H9 (cell line): Measurements from ENCODE around the gene CASK. TPM values are rescaled to one million over a fixed set of nuclear protein-coding genes. Genes with fewer than 3 reads are reported as not detected.
A peak's percentile ranks its signal among the peaks of the same experiment; 100 is the strongest.

Experiments used
- DNase-seq: peaks from one replicate; pipeline ENCODE4 v3.0.0-alpha.2; 2017
- H2AFZ ChIP-seq: one replicate; pipeline ENCODE4 v1.6.1; 2013; ENCODE audit warnings: mild to moderate bottlenecking, low read length, control low read depth, moderate library complexity
- H2AK5ac ChIP-seq: 2 replicates; pipeline ENCODE4 v1.6.1; 2013; ENCODE audit warnings: low read length, control low read depth, mixed read lengths; ENCODE audit not compliant: insufficient read length
- H2BK120ac ChIP-seq: one replicate; pipeline ENCODE4 v1.6.1; 2013; ENCODE audit warnings: low read depth, mild to moderate bottlenecking, low read length, control low read depth, inconsistent platforms; ENCODE audit not compliant: poor library complexity, severe bottlenecking
- H2BK12ac ChIP-seq: 2 replicates; pipeline ENCODE4 v1.6.1; 2013; ENCODE audit warnings: low read length, control low read depth, mixed read lengths, low read depth; ENCODE audit not compliant: insufficient read length
- H2BK15ac ChIP-seq: 2 replicates; pipeline ENCODE4 v1.6.1; 2013; ENCODE audit warnings: low read depth, low read length, control low read depth
- H2BK20ac ChIP-seq: one replicate; pipeline ENCODE4 v1.6.1; 2013; ENCODE audit warnings: low read depth, mild to moderate bottlenecking, low read length, control low read depth, inconsistent platforms; ENCODE audit not compliant: poor library complexity, severe bottlenecking
- H2BK5ac ChIP-seq: 2 replicates; pipeline ENCODE4 v1.6.1; 2013; ENCODE audit warnings: low read length, control low read depth, mixed read lengths; ENCODE audit not compliant: insufficient read length
- H3K14ac ChIP-seq: 2 replicates; pipeline ENCODE4 v1.6.1; 2013; ENCODE audit warnings: low read length, control low read depth; ENCODE audit not compliant: insufficient read depth
- H3K18ac ChIP-seq: 2 replicates; pipeline ENCODE4 v1.6.1; 2013; ENCODE audit warnings: low read depth, mild to moderate bottlenecking, mixed read lengths, low read length, control low read depth; ENCODE audit not compliant: insufficient read length
- H3K23ac ChIP-seq: 2 replicates; pipeline ENCODE4 v1.6.1; 2013; ENCODE audit warnings: low read length, control low read depth, mixed read lengths, low read depth; ENCODE audit not compliant: insufficient read length
- H3K23me2 ChIP-seq: 2 replicates; pipeline ENCODE4 v1.6.1; 2013; ENCODE audit warnings: low read depth, mild to moderate bottlenecking, mixed read lengths, low read length, control low read depth; ENCODE audit not compliant: insufficient read length, poor library complexity, severe bottlenecking
- H3K27ac ChIP-seq: 2 replicates; pipeline ENCODE4 v1.5.1; 2013; ENCODE audit warnings: low read length, control low read depth, mixed read lengths, low read depth; ENCODE audit not compliant: insufficient read length
- H3K27me3 ChIP-seq: 2 replicates; pipeline ENCODE4 v1.6.1; 2013; ENCODE audit warnings: low read length, control low read depth, inconsistent platforms; ENCODE audit not compliant: insufficient read depth
- H3K4ac ChIP-seq: 2 replicates; pipeline ENCODE4 v1.6.1; 2013; ENCODE audit warnings: low read depth, mild to moderate bottlenecking, control low read depth, inconsistent platforms, low read length, moderate library complexity
- H3K4me1 ChIP-seq: 2 replicates; pipeline ENCODE4 v1.6.1; 2013; ENCODE audit warnings: low read length, control low read depth, inconsistent platforms; ENCODE audit not compliant: insufficient read depth
- H3K4me2 ChIP-seq: 2 replicates; pipeline ENCODE4 v1.6.1; 2013; ENCODE audit warnings: low read length, control low read depth, mixed read lengths; ENCODE audit not compliant: insufficient read length, insufficient read depth
- H3K56ac ChIP-seq: 2 replicates; pipeline ENCODE4 v1.6.1; 2013; ENCODE audit warnings: low read depth, mild to moderate bottlenecking, mixed read lengths, low read length, control low read depth; ENCODE audit not compliant: insufficient read length
- H3K79me1 ChIP-seq: 2 replicates; pipeline ENCODE4 v1.6.1; 2013; ENCODE audit warnings: low read depth, mild to moderate bottlenecking, moderate library complexity, low read length, control low read depth, inconsistent platforms; ENCODE audit not compliant: insufficient read depth, poor library complexity, severe bottlenecking
- H3K79me2 ChIP-seq: 2 replicates; pipeline ENCODE4 v1.6.1; 2013; ENCODE audit warnings: low read length, control low read depth, inconsistent platforms; ENCODE audit not compliant: insufficient read depth
- H3K9ac ChIP-seq: 2 replicates; pipeline ENCODE4 v1.6.1; 2013; ENCODE audit warnings: low read length, control low read depth, mixed read lengths; ENCODE audit not compliant: insufficient read length; ENCODE audit errors: extremely low read depth
- H3K9me3 ChIP-seq: one replicate; pipeline ENCODE4 v1.6.1; 2013; ENCODE audit warnings: low read depth, low read length, inconsistent platforms; ENCODE audit not compliant: control insufficient read depth
- H3T11ph ChIP-seq: one replicate; pipeline ENCODE4 v1.6.1; 2013; ENCODE audit warnings: mild to moderate bottlenecking, low read length, control low read depth, inconsistent platforms
- H4K20me1 ChIP-seq: one replicate; pipeline ENCODE4 v1.6.1; 2013; ENCODE audit not compliant: control insufficient read depth, insufficient read length, insufficient read depth
- H4K5ac ChIP-seq: 2 replicates; pipeline ENCODE4 v1.6.1; 2013; ENCODE audit warnings: low read depth, mild to moderate bottlenecking, mixed read lengths, low read length, control low read depth; ENCODE audit not compliant: insufficient read length
- H4K8ac ChIP-seq: replicated peaks from 2 replicates; pipeline ENCODE4 v1.6.1; 2013; ENCODE audit warnings: low read length, control low read depth, mixed read lengths, low read depth; ENCODE audit not compliant: insufficient read length
- H4K91ac ChIP-seq: 2 replicates; pipeline ENCODE4 v1.6.1; 2013; ENCODE audit warnings: low read depth, mild to moderate bottlenecking, moderate library complexity, mixed read lengths, low read length, control low read depth; ENCODE audit not compliant: insufficient read length
- H3K27ac Mint-ChIP-seq, 3 experiments: 2 replicates in 2 of 3; 3 replicates in 1 of 3; pipeline ENCODE4 v1.8.0; 2020 to 2021; ENCODE audit warnings: mixed read lengths in 3 of 3, mild to moderate bottlenecking in 1 of 3, moderate library complexity in 1 of 3
- H3K27me3 Mint-ChIP-seq: 2 replicates; pipeline ENCODE4 v1.8.0; 2021; ENCODE audit warnings: low read depth, mild to moderate bottlenecking, moderate library complexity, mixed read lengths
- H3K36me3 Mint-ChIP-seq, 3 experiments: 2 replicates in 2 of 3; 3 replicates in 1 of 3; pipeline ENCODE4 v1.8.0; 2020 to 2021; ENCODE audit warnings: low read depth in 3 of 3, mixed read lengths in 3 of 3; ENCODE audit not compliant: insufficient read depth in 1 of 3
- H3K4me1 Mint-ChIP-seq, 2 experiments: 2 replicates each; pipeline ENCODE4 v1.8.0; 2020; ENCODE audit warnings: mixed read lengths in 2 of 2
- H3K4me3 Mint-ChIP-seq, 2 experiments: 2 replicates in 1 of 2; 3 replicates in 1 of 2; pipeline ENCODE4 v1.8.0; 2020 to 2021; ENCODE audit warnings: mild to moderate bottlenecking in 2 of 2, mixed read lengths in 2 of 2, moderate library complexity in 1 of 2
- H3K9me3 Mint-ChIP-seq, 2 experiments: 2 replicates in 1 of 2; 3 replicates in 1 of 2; pipeline ENCODE4 v1.8.0; 2020; ENCODE audit warnings: mild to moderate bottlenecking in 2 of 2, mixed read lengths in 2 of 2, moderate library complexity in 1 of 2
- CTCF ChIP-seq: fragments of 200-600 bp; sonication (generic); conservative IDR thresholded peaks from 3 replicates; pipeline ENCODE4 v1.8.0; 2021; ENCODE audit warnings: antibody characterized with exemption, mild to moderate bottlenecking
- WGBS: extraction: QIAGEN DNeasy Blood & Tissue Kit; methylation state at CpG from one replicate; pipeline ENCODE4 v1.1.7; 2013; ENCODE audit warnings: missing lambda C conversion rate, low lambda C conversion rate, mixed read lengths; ENCODE audit not compliant: insufficient read length; ENCODE audit errors: extremely low coverage; 5-methylcytosine and 5-hydroxymethylcytosine counted together
- total RNA-seq: library from RNA; stranded (reverse); gene quantifications from 2 replicates; pipeline ENCODE4 v1.2.1, GENCODE V29; 2021

The CASK gene
- total RNA-seq, 1 experiment from 2014 or later: 44.1 TPM

DNA sequence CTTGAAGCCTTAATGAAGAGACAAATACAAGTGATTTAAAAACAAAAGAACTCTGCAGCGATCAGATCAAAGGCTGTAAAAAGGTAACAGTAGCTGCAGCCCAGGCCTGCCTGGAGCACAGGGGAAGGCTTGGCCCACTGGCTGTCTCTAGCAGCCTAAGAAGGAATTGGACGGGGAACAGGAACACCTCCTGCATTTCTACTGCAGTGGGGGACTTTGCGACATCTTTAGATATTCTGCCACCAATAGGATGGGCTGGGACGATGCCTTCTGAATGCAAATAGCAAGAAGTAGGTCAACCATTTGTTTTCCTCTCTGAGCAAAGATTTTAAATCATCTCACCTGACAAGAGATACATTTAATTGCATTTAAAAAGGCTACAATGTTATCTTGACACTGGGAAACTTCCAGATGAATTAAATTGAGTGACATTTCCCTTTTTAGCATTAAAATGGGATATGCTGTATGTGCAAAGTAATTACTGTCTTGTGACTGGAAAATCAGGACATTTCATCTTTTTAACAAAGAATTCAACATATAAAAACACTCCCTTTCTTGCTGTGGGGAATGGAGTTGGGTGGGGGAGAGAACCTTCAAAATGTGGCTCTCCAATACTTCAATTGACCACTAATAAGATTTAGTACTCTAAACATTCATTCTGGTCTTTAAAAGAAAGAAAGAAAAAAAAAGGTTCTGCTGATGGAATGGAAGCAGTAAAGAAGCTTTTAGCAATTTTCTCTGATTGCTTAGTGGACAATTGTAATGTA is 406.2 kb downstream of the CASK start:
- peaks cover 5 to 13% (median 5%) of the 10 kb centered on the region in 3 experiments; a peak in 6 of 7 replicates for H3K36me3 Mint-ChIP-seq
- Histone ChIP-seq H4K91ac (no peak overlapping the region), H4K8ac (no peak overlapping the region), H3T11ph (no peak overlapping the region), H3K18ac (no peak overlapping the region), H3K4me2 (no peak overlapping the region), H2AK5ac (no peak overlapping the region), H3K14ac (no peak overlapping the region), H4K20me1 (no peaks in the 10 kb centered on the region), H2AFZ (no peak overlapping the region), H3K56ac (no peak overlapping the region), H3K9me3 (no peaks in the 10 kb centered on the region), H3K27ac (no peak overlapping the region), H2BK20ac (no peak overlapping the region), H3K23me2 (no peaks in the 10 kb centered on the region), H4K5ac (no peak overlapping the region), H3K4ac (no peak overlapping the region), H3K27me3 (no peaks in the 10 kb centered on the region), H2BK15ac (no peak overlapping the region), H3K9ac (no peak overlapping the region), H2BK120ac (no peak overlapping the region), H2BK12ac (no peak overlapping the region), H3K79me2 (no peaks in the 10 kb centered on the region), H3K79me1 (no peaks in the 10 kb centered on the region), H3K4me1 (peaks cover 3% of the 10 kb centered on the region; the same call in 1 of the 2 replicates), H2BK5ac (no peak overlapping the region), H3K23ac (no peak overlapping the region)
- peaks cover 37 to 59% of the 10 kb centered on the region in 2 experiments for H3K9me3 Mint-ChIP-seq
- no peaks in the 10 kb centered on the region for H3K27me3 Mint-ChIP-seq
- H3K27ac Mint-ChIP-seq: peak overlapping the region in 2 of 3 experiments; percentile 21 to 82; a peak in 1 of 7 replicates
- WGBS: no CpG with 5 or more reads among the region's 4 CpGs
- no peak for TF ChIP-seq CTCF
- H3K4me3 Mint-ChIP-seq: peak overlapping the region in 1 of 2 experiments; percentile 6; a peak in 1 of 5 replicates
- H3K4me1 Mint-ChIP-seq: peaks cover 25 to 45% of the 10 kb centered on the region in 2 experiments
- no peak for DNase-seq
